Kidney epithelial cell (primary cell): ENCODE results near the gene SLC6A4. TPM values are rescaled to one million over a fixed set of nuclear protein-coding genes. Genes with fewer than 3 reads are reported as not detected.

Source experiments
- total RNA-seq: library from RNA; depleted of rRNA; stranded (reverse); fragments of >200 nt; gene quantifications from 2 replicates; pipeline ENCODE4 v1.2.3, GENCODE V29; 2015

SLC6A4 gene
- total RNA-seq, 1 donor from 2014 or later = under 0.01 TPM

Other genes with a start within 250 kb of the SLC6A4 start
- gene NSRP1, start 118.9 kb downstream of the SLC6A4 start, total RNA-seq = 9.4 and 11.1 TPM in 2 replicates
- 24.5 and 29.4 TPM in 2 replicates for gene BLMH, start 56.2 kb upstream of the SLC6A4 start, total RNA-seq
- not detected in 2 replicates for gene TMIGD1, start 98.4 kb upstream of the SLC6A4 start, total RNA-seq
- 97.9 and 118 TPM in 2 replicates for gene CPD, start 143.2 kb upstream of the SLC6A4 start, total RNA-seq
- gene GOSR1, start 241.7 kb upstream of the SLC6A4 start, total RNA-seq = 35.1 and 38.3 TPM in 2 replicates